Gastrocnemius medialis (tissue), 4 donors: ENCODE data around the gene FBXO28.

Experiments used
- POLR2A ChIP-seq, 2 donors: fragments of 450-650 bp; IDR thresholded peaks; one replicate each; pipeline ENCODE4 v1.6.1; 2017; ENCODE audit warnings: antibody characterized with exemption in 2 of 2, mild to moderate bottlenecking in 2 of 2, moderate library complexity in 2 of 2
- TF ChIP-seq, protein P1 (sequence below), 5 experiments: fragments of 450-650 bp in 3 of 5; fragments of 200-600 bp in 2 of 5; sonication (generic) in 2 of 5; IDR thresholded peaks in 4 of 5; conservative IDR thresholded peaks in 1 of 5; 1 replicate in 4 of 5; 2 replicates in 1 of 5; pipeline ENCODE4 v1.5.1; 2016 to 2019; ENCODE audit warnings: antibody characterized with exemption in 5 of 5, mild to moderate bottlenecking in 3 of 5, moderate library complexity in 3 of 5

DNA sequence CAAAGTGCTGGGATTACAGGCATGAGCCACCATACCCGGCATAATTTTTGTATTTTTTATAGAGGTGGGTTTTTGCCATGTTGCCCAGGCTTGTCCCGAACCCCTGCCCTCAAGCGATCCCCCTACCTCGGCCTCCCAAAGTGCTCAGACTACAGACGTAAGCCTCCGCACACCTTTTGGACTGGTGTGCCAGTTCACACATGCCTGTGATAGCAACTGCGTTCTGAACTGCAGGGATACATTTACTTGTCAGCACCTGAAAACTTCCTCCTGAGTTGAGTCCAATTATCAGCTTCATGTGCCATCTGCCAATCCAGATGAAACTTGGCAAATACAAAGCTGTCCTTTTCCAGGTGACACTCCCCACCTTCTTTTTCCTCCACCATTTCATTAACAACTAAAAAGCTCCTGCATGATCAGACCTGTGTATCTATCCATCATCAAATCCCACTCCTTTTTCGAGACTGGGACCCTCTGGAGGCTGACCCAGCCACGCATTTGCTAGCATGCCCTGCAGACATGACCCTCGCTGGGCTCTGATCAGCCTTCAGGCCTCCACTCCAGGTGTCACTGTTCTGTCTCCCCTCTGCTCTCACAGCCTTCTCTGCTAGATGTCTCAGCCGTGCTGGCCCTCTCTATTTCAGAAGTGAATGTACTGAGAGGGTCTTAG is 67.0 kb downstream of the FBXO28 start:
- TF ChIP-seq, protein P1, sequence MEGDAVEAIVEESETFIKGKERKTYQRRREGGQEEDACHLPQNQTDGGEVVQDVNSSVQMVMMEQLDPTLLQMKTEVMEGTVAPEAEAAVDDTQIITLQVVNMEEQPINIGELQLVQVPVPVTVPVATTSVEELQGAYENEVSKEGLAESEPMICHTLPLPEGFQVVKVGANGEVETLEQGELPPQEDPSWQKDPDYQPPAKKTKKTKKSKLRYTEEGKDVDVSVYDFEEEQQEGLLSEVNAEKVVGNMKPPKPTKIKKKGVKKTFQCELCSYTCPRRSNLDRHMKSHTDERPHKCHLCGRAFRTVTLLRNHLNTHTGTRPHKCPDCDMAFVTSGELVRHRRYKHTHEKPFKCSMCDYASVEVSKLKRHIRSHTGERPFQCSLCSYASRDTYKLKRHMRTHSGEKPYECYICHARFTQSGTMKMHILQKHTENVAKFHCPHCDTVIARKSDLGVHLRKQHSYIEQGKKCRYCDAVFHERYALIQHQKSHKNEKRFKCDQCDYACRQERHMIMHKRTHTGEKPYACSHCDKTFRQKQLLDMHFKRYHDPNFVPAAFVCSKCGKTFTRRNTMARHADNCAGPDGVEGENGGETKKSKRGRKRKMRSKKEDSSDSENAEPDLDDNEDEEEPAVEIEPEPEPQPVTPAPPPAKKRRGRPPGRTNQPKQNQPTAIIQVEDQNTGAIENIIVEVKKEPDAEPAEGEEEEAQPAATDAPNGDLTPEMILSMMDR (IDR thresholded peaks at IDR 0.05 in 4 of 5, conservative IDR thresholded peaks at IDR 0.05 in 1 of 5): no peak
- no peak for TF ChIP-seq POLR2A (IDR thresholded peaks at IDR 0.05)
